ENCODE results near the gene EML1.

Gene EML1

DNA sequence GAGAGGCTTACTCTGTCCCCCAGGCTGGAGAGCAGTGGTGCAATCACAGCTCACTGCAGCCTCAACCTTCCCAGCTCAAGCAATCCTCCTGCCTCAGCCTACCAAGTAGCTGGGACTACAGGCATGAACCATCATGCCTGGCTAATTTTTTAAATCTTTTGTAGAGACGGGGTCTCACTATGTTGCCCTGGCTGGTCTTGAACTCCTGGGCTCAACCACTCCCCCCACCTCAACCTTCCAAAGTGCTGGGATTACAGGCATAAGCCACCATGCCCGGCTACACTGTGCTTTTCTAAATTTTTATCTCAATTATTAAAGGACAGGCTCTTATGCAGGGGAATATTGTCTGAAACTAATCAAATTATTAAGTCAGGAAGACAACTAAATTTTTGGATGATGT lies 44.6 kb downstream of the EML1 start:
- no peak for DNase-seq

GRCh38 chr14:99838639-99839134 lies 45.5 kb downstream of the EML1 start:
- no peak for DNase-seq

DNA sequence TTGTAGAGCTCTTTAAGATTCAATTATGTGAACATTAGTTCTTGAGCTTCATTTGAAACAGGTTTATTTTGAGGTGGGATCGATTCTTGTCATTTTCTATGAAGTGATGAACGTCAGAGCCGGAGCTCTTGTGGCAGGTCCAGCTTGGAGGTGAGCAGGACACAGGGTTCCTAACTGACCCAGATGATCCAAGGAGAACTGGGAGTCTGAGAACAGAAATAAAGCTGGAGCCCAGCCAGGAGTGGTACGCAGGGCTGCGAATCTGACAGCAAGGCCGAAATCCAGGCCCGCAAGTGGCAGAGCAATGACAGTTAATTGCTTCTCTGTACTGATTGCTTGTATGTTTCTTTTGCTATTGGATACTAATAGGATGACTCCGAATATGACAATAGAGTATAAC lies 46.5 kb downstream of the EML1 start:
- DNase-seq, result no peak

DNA sequence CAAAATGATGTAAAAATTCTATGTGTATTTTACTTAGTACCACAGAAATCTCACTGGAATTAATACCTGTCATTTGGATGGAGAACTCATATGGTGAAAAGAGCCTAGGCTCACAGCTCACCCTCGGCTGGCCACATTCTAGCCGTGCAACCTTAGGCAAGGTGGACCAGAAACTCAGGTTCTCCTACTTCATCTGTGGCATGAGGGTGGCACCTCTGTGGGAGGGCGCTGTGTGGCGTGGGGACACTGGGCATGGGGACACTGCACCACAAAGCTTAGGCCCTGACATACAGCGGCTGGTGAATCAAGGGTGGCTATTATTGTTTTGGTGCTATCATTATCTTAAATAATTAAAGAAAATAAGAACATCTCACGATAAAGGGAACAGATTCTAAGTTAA lies 47.1 kb downstream of the EML1 start:
- DNase-seq, result no peak

GRCh38 chr14:99840774-99841305 lies 47.6 kb downstream of the EML1 start:
- DNase-seq, result no peak

- no peak for DNase-seq
Measured at GRCh38 chr14:99841436-99842071, 48.3 kb downstream of the EML1 start.

- no peak for DNase-seq
Measured at GRCh38 chr14:99842141-99842540, 48.9 kb downstream of the EML1 start.

DNA sequence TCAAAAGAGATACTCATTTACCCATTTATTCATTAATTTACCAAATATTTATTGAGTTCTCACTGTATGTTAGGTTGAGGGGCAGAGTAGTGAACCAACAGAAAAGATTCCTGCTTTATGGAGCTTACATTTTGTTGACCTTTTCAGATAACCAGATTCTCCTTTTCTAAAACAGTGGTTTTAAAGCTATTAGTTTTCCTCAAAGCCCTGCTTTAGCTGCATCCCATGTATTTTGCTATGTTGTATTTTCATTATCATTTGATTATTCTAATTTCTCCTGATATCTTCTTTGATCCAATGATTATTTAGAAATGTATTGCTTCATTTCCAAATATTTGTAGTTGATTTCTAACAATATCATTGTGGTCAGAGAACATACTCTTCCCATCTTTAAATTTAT lies 53.6 kb downstream of the EML1 start:
- no peak for DNase-seq

GRCh38 chr14:99850709-99851108 lies 57.5 kb downstream of the EML1 start:
- DNase-seq, result no peak

- DNase-seq, result no peak
Measured at GRCh38 chr14:99852578-99852977, 59.4 kb downstream of the EML1 start.

GRCh38 chr14:99853206-99853605 lies 60.0 kb downstream of the EML1 start:
- no peak for DNase-seq

DNA sequence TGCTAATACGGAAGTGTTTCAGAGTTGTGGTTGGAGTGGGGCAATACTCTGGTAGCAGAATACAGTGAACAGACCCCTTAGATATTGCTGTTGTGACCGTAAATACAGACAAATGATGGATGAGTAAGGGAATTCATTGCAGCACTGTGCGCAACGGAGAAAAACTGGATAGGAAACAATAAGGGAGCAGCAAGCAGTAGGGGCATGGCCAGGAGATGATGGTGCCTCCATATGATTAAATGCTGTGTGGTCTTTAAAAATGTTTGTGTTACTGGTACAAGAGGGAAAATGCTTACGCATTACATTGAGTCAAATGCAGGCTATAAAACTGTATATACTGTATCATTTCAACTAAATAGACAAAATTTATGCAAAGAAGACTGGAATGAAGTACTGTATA lies 61.6 kb downstream of the EML1 start:
- DNase-seq, result no peak

DNA sequence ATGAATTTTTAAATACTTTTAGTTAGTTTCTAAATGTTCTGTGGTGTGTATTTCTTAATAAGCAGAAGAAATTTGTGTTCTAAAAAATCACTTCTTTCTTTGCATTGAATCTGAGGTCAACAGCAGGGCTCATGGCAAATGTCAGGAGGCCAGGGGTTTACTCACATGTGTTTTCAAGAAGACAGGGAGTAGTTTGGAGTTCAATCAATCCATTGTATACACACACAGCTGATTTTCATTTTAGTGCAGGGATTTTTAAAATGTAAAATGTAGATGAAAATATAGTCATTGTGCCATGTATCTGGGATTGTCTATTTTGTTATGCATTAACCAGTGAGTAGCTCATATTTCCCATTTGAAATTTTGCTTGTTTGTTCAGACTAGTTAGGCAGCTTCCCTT lies 62.1 kb downstream of the EML1 start:
- no peak for DNase-seq

DNA sequence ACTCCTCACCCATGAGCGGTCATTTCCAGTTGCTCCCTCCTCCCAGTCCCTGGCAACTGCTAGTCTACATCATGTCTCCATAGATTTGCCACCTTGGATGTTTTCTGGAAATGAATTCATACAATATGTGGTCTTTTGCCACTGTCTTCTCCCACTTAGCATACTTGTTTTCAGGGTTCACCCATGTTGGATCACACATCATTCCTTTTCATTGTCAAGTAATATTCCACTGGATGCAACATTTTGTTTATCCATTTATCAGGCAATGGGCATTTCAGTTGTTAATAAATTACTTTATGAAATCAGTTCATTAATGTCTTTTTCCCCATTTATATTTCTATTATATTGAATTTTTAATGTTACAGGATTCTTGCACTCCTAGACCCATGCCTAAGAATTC lies 64.3 kb downstream of the EML1 start:
- DNase-seq, result no peak

- DNase-seq, result no peak
Measured at GRCh38 chr14:99860219-99860618, 67.0 kb downstream of the EML1 start.

GRCh38 chr14:99862136-99862535 lies 68.9 kb downstream of the EML1 start:
- DNase-seq, result no peak

DNA sequence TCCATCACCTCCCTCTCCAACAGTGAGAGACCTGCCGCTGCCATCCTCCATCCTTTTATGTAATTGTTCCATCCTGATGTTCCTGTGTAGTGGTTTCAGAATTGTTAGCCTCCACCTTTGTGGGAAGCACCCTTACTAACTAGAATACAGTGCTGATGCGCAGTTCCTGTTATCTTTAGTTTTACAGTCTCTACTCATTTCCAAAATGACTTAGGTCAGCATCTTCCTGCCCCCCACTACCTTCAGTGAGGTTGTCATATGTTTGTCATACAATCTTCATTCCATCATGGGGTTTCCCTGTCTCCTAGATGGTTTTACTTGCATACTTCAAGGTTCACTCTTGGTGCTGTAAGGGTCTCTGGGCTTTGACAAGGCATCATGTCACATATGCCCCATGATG lies 69.8 kb downstream of the EML1 start:
- DNase-seq, result no peak

DNA sequence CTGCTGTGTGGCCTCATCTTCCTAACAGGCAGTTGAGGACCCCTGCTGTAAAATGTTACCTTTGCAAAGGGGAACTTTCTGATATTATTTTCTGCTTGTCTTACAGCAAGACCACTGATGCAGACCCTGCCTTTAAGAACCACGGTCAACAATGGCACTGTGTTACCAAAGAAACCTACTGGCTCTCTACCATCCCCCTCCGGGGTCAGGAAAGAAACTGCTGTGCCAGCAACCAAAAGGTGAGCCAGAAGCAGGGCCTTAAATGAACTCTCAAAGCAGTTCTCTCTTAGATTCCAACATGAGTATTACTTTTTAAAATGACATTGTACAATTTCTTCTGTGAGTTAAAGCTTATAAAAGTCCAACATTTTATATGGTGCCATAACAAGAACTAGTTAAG lies 72.2 kb downstream of the EML1 start:
- DNase-seq, result no peak

DNA sequence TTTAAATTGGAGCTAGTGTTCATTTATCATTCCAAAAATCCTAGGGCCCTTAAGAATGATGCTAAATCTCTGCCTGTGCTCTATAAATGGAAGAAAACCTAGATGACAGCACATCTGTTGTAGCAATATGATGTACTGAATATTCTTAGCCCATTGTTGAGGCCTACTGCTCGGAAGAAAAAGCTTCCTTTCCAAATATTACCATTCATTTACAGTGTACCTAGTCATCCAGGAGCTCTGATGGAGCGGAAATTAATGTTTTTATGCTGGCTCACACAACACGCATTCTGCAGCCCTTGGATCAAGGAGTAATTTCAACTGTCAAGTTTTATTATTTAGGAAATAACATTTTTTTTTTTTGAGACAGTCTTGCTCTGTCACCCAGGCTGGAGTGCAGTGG lies 77.4 kb downstream of the EML1 start:
- no peak for DNase-seq

- no peak for DNase-seq
Measured at GRCh38 chr14:99871771-99872170, 78.6 kb downstream of the EML1 start.

- no peak for DNase-seq
Measured at GRCh38 chr14:99872786-99873440, 79.7 kb downstream of the EML1 start.

DNA sequence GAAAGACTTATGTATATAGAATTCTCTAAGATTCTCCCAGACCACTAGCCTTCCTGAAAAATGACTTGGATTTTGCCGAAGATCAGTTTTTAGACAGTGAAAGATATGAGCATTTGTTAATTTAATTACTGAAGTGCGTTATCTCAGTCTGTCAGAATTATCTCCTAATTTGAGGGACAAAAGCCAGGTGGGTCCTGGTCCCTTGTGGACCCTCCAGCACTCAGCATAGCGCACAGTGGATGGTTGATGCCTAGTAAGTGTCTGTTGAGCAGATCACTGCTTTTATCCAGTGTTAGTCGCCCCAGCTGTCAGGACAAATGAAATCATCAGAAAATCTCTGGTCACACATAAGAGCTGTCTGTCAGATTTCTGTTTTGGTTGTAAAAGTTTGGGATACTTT lies 80.4 kb downstream of the EML1 start:
- no peak for DNase-seq

DNA sequence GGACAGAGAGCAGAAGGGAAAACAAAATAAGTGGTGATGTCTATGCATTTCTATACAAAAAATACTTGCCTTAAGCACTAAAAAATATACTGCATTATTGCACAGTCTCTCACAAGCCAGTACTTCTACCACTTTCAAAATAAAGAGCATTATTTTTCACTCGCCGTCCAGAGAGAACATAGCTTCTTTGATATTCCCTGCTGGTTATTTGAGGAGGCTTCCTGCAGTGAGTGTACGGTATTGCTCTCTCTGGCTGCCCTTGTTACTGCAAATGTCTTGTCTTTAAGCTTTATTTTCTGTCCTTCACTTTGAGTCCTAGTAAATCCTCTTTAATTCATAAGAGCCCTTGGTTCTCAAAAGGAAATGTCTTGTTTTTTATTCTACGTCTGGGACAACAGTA lies 81.1 kb downstream of the EML1 start:
- no peak for DNase-seq

GRCh38 chr14:99875421-99875820 lies 82.2 kb downstream of the EML1 start:
- DNase-seq, result no peak

- DNase-seq, result no peak
Measured at GRCh38 chr14:99875836-99876235, 82.6 kb downstream of the EML1 start.

All from CD4-positive, alpha-beta T cell treated with Interferon gamma for 1 hour (primary cell).